Body of pancreas (tissue), 4 donors: ENCODE data around the gene HOOK2. TPM values are rescaled to one million over a fixed set of nuclear protein-coding genes. Genes with fewer than 3 reads are reported as not detected.

Experiments
- ATAC-seq: fragments of 150-250 bp; one replicate; pipeline ENCODE4 v1.9.1; 2016
- DNase-seq, 4 donors: peaks; one replicate each; pipeline ENCODE4 v3.0.0-alpha.2; 2019
- H3K27ac ChIP-seq, 4 donors: fragments of 200-600 bp; sonication (generic); 1 replicate in 3 of 4; 2 replicates in 1 of 4; pipeline versions ENCODE4 v1.5.1 to v1.6.1; 2016 to 2019; ENCODE audit warnings: mild to moderate bottlenecking in 1 of 4, mixed read lengths in 1 of 4, moderate library complexity in 1 of 4
- H3K27me3 ChIP-seq, 2 donors: fragments of 200-600 bp; sonication (generic); one replicate each; pipeline ENCODE4 v1.6.0; 2016; ENCODE audit warnings: mild to moderate bottlenecking in 1 of 2
- H3K36me3 ChIP-seq, 2 donors: fragments of 200-600 bp; sonication (generic); replicated peaks in 1 of 2; 2 replicates each; pipeline ENCODE4 v1.5.1; 2016; ENCODE audit warnings: low read depth in 2 of 2; ENCODE audit not compliant: insufficient read depth in 1 of 2
- H3K4me1 ChIP-seq: fragments of 200-600 bp; sonication (generic); one replicate; pipeline ENCODE4 v1.6.0; 2016
- H3K4me3 ChIP-seq, 2 donors: fragments of 200-600 bp; sonication (generic); 1 replicate in 1 of 2; 2 replicates in 1 of 2; pipeline ENCODE4 v1.5.1; 2016 to 2019
- H3K9me3 ChIP-seq, 3 donors: fragments of 200-600 bp; sonication (generic); 1 replicate in 2 of 3; 2 replicates in 1 of 3; pipeline ENCODE4 v1.5.1; 2016
- CTCF ChIP-seq, 7 experiments: fragments of 450-650 bp in 4 of 7; fragments of 200-600 bp in 3 of 7; sonication (generic) in 3 of 7; IDR thresholded peaks; one replicate each; pipeline ENCODE4 v1.5.1; 2016 to 2019; ENCODE audit warnings: antibody characterized with exemption in 7 of 7
- POLR2A ChIP-seq, 3 donors: fragments of 450-650 bp; IDR thresholded peaks; one replicate each; pipeline ENCODE4 v1.6.1; 2016; ENCODE audit warnings: antibody characterized with exemption in 3 of 3, mild to moderate bottlenecking in 2 of 3
- WGBS, 2 donors: methylation state at CpG; one replicate each; pipeline ENCODE4 v1.1.5; 2017; 5-methylcytosine and 5-hydroxymethylcytosine counted together
- intact Hi-C: fragments of 100-400 bp; cut with DNase I; formaldehyde crosslinking; loops from one replicate; pipeline ENCODE4 v1.15.1; 2023
- total RNA-seq, 2 donors: library from RNA; depleted of rRNA; stranded (reverse); fragments of >200 nt; gene quantifications; one replicate each; pipeline ENCODE4 v1.1.0, GENCODE V29; 2016

HOOK2 gene
- total RNA-seq, 2 donors from 2014 or later: 114 to 354 TPM

DNA sequence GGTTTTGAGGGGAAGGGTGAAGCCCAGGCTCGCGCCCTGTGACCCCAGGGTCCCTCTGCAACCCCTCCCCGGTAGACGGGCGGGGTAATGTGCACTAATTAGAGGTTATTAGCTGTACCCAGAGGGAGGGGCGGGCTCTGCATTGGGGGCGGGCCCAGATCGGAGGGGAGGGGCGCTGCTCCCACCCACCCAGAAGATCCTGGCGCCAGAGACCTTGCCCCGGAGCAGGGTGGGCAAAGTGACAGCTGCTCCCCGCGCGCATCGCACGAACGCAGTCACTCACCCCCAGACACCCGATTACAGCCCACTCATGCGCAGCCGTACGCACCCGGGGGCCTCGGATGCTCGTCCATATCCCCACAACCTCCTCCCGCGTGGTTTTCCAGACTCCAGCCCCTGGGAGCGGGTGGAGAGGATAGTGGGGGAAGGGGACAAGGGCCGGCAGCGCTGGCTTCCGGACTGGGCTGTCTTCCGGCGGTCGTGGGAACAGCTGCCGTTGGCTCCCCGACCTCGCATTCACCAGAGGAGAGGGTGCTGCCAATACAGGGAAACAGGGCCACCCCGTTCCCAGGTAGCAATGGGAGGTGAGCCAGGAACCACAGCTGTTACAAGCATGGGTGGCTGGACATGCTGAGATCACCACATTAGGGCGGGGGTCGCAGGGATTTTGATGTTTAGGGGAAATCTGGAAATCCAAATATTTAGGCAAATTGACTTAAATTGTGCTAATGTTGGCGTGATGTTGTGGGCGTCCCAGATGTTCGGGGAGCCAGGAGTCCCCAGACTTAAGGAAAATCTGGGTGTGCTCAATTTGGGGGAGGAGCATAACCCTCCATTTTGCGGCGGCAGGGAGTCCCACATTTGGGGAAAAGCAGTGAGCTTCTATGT, 2.9 kb upstream of the HOOK2 start:
- Histone ChIP-seq H3K36me3 (no peaks in the 10 kb centered on the region), H3K27ac (peak overlapping the region; percentile 87 to 100 (median 96)), H3K27me3 (no peaks in the 10 kb centered on the region), H3K4me3 (peak overlapping the region; percentile 32 to 73), H3K4me1 (peaks cover 48% of the 10 kb centered on the region), H3K9me3 (no peaks in the 10 kb centered on the region)
- DNase-seq (peak; percentile 88 to 95 (median 93)), ATAC-seq (peak; percentile 53)
- WGBS, 2 donors: 2 to 7% methylated on average over 18 to 44 of the region's 44 CpGs
- intact Hi-C loops: no loop called here
- TF ChIP-seq POLR2A (IDR thresholded peaks at IDR 0.05) (peak; percentile 55 to 81 (median 73)), CTCF (IDR thresholded peaks at IDR 0.05) (no peak)

DNA sequence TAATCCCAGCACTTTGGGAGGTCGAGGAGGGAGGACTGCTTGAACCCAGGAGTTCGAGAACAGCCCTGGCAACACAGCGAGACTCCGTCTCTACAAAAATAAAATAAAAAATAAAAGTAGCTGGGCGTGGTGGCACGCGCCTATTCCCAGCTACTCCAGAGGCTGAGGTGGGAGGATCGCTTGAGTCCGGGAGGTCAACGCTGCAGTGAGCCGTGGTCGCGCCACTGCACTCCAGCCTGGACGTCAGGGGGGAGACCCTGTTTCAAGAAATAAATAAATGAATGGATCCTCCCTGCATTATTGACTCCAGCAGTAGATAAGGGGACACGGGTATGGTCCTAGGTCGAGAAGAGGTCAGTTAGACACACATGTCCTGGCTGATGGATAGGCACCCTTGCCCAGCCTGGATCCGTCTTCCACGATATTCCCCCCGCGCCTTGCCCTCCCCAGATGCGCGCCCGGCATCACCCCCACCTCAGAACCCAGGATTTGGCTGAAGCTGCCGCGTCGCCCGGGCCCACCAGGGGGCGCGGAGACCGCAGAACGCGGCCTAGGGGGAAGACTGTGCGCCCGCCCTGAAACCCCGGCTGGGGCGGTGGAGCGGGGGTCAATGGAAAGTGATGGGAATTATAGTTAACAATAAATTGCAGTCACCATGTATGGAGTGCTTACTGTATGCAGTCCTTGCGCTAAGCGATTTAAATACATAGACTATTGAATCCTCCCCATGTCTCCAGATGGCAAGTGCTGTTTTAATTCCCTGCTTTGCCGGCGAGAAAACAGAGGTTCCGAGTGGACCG, 2.1 kb upstream of the HOOK2 start:
- TF ChIP-seq CTCF (IDR thresholded peaks at IDR 0.05) (peak; percentile 92 to 96 (median 94)), POLR2A (IDR thresholded peaks at IDR 0.05) (no peak)
- H3K36me3 ChIP-seq: no peaks in the 10 kb centered on the region
- ATAC-seq (peak; percentile 40), DNase-seq (peak; percentile 81 to 86 (median 82))
- H3K9me3 ChIP-seq: no peaks in the 10 kb centered on the region
- H3K27me3 ChIP-seq: no peaks in the 10 kb centered on the region
- 10 to 14% methylated on average over 29 to 43 of the region's 43 CpGs for WGBS, 2 donors
- intact Hi-C loops: no loop called here
- H3K4me1 ChIP-seq: peaks cover 40% of the 10 kb centered on the region
- peak overlapping the region; percentile 87 to 100 (median 96) for H3K27ac ChIP-seq
- peak overlapping the region; percentile 32 to 73 for H3K4me3 ChIP-seq

- H3K27me3 ChIP-seq: no peaks in the 10 kb centered on the region
- ATAC-seq: no peak
- H3K27ac ChIP-seq: no peak overlapping the region
- 88 to 92% methylated on average over 2 of the region's 2 CpGs for WGBS, 2 donors
- intact Hi-C loops: no loop called here
- no peak for DNase-seq
- TF ChIP-seq CTCF (IDR thresholded peaks at IDR 0.05) (peak in 1 of 7 experiments; percentile 15), POLR2A (IDR thresholded peaks at IDR 0.05) (no peak)
- H3K4me1 ChIP-seq: peaks cover 21% of the 10 kb centered on the region
- peaks cover 0 to 8% of the 10 kb centered on the region in 2 donors for H3K36me3 ChIP-seq
- no peak overlapping the region for H3K4me3 ChIP-seq
- no peaks in the 10 kb centered on the region for H3K9me3 ChIP-seq
Measured at GRCh38 chr19:12773571-12773970, 1.8 kb downstream of the HOOK2 start.

GRCh38 chr19:12772323-12772722, 3.0 kb downstream of the HOOK2 start:
- no peak for TF ChIP-seq POLR2A (IDR thresholded peaks at IDR 0.05)
- TF ChIP-seq CTCF (IDR thresholded peaks at IDR 0.05): no peak
- no peak overlapping the region for H3K4me3 ChIP-seq
- no peaks in the 10 kb centered on the region for H3K27me3 ChIP-seq
- intact Hi-C loops: no loop called here
- 78 to 90% methylated on average over 2 to 4 of the region's 4 CpGs for WGBS, 2 donors
- H3K4me1 ChIP-seq: peaks cover 16% of the 10 kb centered on the region
- H3K9me3 ChIP-seq: no peaks in the 10 kb centered on the region
- ATAC-seq (no peak), DNase-seq (no peak)
- H3K36me3 ChIP-seq: peaks cover 0 to 8% of the 10 kb centered on the region in 2 donors
- no peak overlapping the region for H3K27ac ChIP-seq
